BJ (cell line): ENCODE data around the gene PARK7. TPM values are rescaled to one million over a fixed set of nuclear protein-coding genes. Genes with fewer than 3 reads are reported as not detected.

Source experiments
- CTCF ChIA-PET: fragments of 350-600 bp; formaldehyde crosslinking; extraction: SDS; loops from one replicate; lab custom pipeline; 2021; ENCODE audit warnings: antibody characterized with exemption, inconsistent platforms; lab: Yijun Ruan, JAX
- POLR2A ChIA-PET: fragments of 300-600 bp; sonication (Branson Sonifier 250); formaldehyde crosslinking; extraction: SDS; loops from one replicate; lab custom pipeline; 2021; ENCODE audit warnings: antibody characterized with exemption; lab: Charles Lee
- DNase-seq: peaks from one replicate; pipeline ENCODE4 v3.0.0-alpha.2; 2011; ENCODE audit warnings: low read depth
- H3K27me3 ChIP-seq: 2 replicates; pipeline ENCODE4 v1.6.0; 2011; ENCODE audit warnings: low read length; ENCODE audit not compliant: control insufficient read depth, insufficient read depth
- H3K36me3 ChIP-seq: 2 replicates; pipeline ENCODE4 v1.5.1; 2011; ENCODE audit warnings: low read length; ENCODE audit not compliant: control insufficient read depth, insufficient read depth
- H3K4me3 ChIP-seq: 2 replicates; pipeline ENCODE4 v1.5.1; 2011; ENCODE audit warnings: low read depth, mild to moderate bottlenecking, control low read depth, low read length
- polyA plus RNA-seq: library from polyadenylated mRNA; depleted of rRNA; stranded (reverse); fragments of >200 nt; gene quantifications from 2 replicates; pipeline ENCODE4 v1.2.3, GENCODE V29; 2011
- TF ChIP-seq, protein P1 (sequence below): IDR thresholded peaks from 2 replicates; pipeline ENCODE4 v1.5.1; 2011; ENCODE audit warnings: low read depth, mild to moderate bottlenecking, control low read depth, inconsistent platforms, low read length, moderate library complexity; ENCODE audit not compliant: insufficient read depth

Gene PARK7
- polyA plus RNA-seq, 1 experiment = 242 TPM

DNA sequence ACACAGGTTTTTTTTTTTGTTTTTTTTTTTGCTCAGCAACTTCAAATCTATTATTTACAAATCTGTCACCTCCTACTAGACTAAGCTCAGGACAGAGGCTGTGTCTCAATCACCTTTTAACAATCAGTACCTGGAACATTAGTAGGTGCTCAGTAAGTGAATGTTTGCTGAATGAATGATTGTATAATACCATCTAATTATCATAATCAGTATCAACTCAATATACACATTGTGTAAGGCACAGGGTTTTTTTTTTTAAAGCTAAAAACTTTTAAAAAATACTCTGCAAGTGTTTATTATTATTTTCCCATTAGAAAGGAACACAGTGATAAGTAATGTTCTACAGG lies 55.4 kb downstream of the PARK7 start:
- Histone ChIP-seq H3K4me3 (no peak overlapping the region), H3K36me3 (peaks cover 17% of the 10 kb centered on the region), H3K27me3 (no peaks in the 10 kb centered on the region)
- TF ChIP-seq, protein P1, sequence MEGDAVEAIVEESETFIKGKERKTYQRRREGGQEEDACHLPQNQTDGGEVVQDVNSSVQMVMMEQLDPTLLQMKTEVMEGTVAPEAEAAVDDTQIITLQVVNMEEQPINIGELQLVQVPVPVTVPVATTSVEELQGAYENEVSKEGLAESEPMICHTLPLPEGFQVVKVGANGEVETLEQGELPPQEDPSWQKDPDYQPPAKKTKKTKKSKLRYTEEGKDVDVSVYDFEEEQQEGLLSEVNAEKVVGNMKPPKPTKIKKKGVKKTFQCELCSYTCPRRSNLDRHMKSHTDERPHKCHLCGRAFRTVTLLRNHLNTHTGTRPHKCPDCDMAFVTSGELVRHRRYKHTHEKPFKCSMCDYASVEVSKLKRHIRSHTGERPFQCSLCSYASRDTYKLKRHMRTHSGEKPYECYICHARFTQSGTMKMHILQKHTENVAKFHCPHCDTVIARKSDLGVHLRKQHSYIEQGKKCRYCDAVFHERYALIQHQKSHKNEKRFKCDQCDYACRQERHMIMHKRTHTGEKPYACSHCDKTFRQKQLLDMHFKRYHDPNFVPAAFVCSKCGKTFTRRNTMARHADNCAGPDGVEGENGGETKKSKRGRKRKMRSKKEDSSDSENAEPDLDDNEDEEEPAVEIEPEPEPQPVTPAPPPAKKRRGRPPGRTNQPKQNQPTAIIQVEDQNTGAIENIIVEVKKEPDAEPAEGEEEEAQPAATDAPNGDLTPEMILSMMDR = no peak
- POLR2A ChIA-PET = interaction anchor here (0.6 kb wide), 1 partner anchor 28 kb away, joined by 4 read pairs; no protein-coding TSS in a partner anchor
- DNase-seq = no peak
- CTCF ChIA-PET = interaction anchor here (2.0 to 9.3 kb wide), 7 partner anchors 9 to 332 kb away, joined by 7 to 114 read pairs (median 28); partner anchors contain the start of genes ERRFI1 and SLC45A1

DNA sequence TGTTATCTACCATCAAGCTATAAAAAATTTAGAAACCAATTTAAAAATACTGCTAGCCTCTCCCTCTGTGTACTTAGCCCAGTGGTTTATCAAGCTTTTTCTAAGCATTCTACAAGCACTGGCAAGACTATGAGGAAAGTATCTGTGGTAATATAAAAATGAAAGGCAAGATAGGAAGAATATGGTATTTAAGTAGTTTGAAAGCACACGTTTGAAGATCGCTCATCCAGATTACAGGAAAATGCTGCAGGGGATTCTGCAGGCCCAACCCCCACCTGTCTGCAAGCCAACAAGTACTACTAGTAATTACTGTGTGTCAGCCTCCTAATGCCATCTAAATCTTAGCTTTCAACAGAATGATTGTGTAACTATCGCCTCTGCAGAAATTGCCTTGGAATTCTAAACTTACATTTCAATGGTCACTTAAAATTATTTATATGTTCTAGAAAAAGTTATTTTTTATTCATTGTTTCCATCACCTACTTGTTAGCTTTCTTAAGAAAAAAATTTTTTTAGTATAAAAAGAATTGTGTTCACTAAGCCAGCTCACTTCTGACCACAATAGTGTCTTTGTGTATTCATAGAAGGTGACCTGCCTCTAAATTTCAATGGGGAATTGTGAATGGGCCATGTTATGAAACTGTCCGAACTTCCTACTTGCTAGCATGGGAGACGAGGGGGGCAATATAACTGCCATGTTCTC lies 56.1 kb downstream of the PARK7 start:
- CTCF ChIA-PET = interaction anchor here (1.0 to 9.3 kb wide), 7 partner anchors 9 to 332 kb away, joined by 3 to 114 read pairs (median 7); partner anchors contain the start of genes ERRFI1 and SLC45A1
- H3K27me3 ChIP-seq = no peaks in the 10 kb centered on the region
- H3K4me3 ChIP-seq = no peak overlapping the region
- POLR2A ChIA-PET = interaction anchor here (0.6 kb wide), 1 partner anchor 28 kb away, joined by 4 read pairs; no protein-coding TSS in a partner anchor
- TF ChIP-seq, protein P1 = no peak
- DNase-seq = no peak
- peaks cover 12% of the 10 kb centered on the region for H3K36me3 ChIP-seq

DNA sequence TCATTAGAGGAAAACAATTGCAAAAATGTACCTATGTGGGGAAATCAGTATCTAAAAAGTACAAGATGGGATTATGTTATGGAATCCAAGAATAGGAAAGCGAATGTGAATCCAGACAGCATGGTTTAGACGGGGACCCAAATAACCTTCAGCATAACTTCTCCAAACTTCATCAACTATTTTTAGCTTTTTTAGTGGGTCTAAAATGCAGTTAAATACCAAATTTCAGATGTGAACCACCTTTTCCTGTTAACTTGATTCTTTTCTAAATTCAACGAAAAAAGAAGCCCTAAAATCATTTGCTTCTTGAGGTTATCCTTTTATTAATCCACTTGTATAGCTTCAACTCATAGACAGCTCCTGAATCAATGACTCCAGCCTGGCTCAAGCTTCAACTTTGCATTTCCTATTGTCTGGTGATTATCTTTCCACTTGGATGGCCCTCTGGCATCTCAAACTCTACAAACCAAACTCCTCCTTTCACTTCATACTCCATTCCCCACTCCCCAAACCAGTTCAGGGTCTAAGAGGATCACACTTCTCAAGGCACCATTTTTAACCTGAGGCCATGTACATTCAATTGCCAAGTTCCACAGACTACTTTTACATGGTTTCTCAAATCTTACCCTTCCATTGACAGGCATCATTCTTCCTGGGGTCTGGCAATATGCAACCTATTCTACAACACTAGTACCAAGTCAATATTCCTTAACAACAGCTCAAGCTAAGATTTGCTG lies 57.1 kb downstream of the PARK7 start:
- TF ChIP-seq, protein P1 = no peak
- ChIA-PET POLR2A (interaction anchor here (0.6 to 1.2 kb wide), 2 partner anchors 34 to 297 kb away, joined by 3 to 7 read pairs; no protein-coding TSS in a partner anchor), CTCF (interaction anchor here (1.0 to 9.3 kb wide), 6 partner anchors 7 to 331 kb away, joined by 3 to 114 read pairs (median 18); partner anchors contain the start of genes ERRFI1 and SLC45A1)
- Histone ChIP-seq H3K27me3 (no peaks in the 10 kb centered on the region), H3K36me3 (peaks cover 6% of the 10 kb centered on the region), H3K4me3 (no peak overlapping the region)
- DNase-seq = no peak

DNA sequence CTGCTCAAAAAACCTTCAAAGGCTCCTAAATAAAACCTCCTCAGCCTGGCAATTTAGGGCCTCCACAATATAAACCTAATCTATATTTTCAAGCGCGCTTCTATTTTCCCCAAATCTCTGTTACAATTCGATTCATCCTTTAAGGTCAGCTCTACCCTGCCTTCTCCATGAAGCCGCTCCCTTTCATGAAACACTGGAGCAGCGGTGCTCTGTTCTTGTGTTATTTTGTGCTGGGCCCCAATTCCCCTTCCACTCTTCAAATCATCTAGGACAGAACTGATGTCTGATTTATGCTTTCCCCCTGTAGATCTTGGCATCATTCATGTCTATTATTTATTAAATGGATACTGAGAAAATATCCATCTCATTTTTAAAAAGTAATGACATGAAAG lies 57.7 kb downstream of the PARK7 start:
- Histone ChIP-seq H3K4me3 (no peak overlapping the region), H3K36me3 (peaks cover 4% of the 10 kb centered on the region), H3K27me3 (no peaks in the 10 kb centered on the region)
- CTCF ChIA-PET = interaction anchor here (1.3 to 9.3 kb wide), 4 partner anchors 44 to 330 kb away, joined by 5 to 114 read pairs (median 42); partner anchors contain the start of gene SLC45A1
- no peak for DNase-seq
- POLR2A ChIA-PET = interaction anchor here (1.2 kb wide), 1 partner anchor 296 kb away, joined by 3 read pairs; no protein-coding TSS in a partner anchor
- TF ChIP-seq, protein P1 = no peak

DNA sequence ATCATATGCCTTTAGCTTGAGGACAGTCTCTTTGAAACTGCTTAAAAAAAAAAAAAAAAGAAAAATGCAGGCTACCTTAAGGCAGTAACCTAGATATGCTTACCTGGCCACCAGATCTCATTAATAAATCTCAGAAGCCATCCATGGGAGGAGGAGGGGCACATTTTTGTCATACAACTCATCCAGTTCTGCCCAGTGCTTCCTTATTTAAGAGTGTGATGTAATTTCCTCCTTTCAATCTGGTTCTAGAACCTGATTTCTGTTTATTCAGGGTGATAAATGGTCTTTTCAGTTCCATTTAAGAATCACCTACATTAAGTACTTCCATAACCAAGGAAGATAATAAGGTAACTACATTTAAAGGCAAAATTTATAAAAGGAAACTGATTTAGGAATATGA lies 58.5 kb downstream of the PARK7 start:
- CTCF ChIA-PET = interaction anchor here (0.6 to 9.3 kb wide), 4 partner anchors 170 to 329 kb away, joined by 3 to 114 read pairs (median 40); partner anchors contain the start of gene SLC45A1
- no peak for DNase-seq

More for the DNA sequence above, 58.5 kb downstream of the PARK7 start:
- Histone ChIP-seq H3K27me3 (no peaks in the 10 kb centered on the region), H3K4me3 (no peak overlapping the region), H3K36me3 (no peaks in the 10 kb centered on the region)
- TF ChIP-seq, protein P1 = no peak
- POLR2A ChIA-PET = interaction anchor here (0.5 to 1.2 kb wide), 2 partner anchors 294 to 295 kb away, joined by 3 read pairs; no protein-coding TSS in a partner anchor
